HepG2 (cell line): ENCODE data around the gene GNAS-AS1. TPM values are rescaled to one million over a fixed set of nuclear protein-coding genes. Genes with fewer than 3 reads are reported as not detected.

ENCODE experiments used
- ATAC-seq: fragments of 200-7000 bp; cut with Tn5 transposase; 3 replicates; pipeline ENCODE4 v1.9.1; 2020; ENCODE audit warnings: mild to moderate bottlenecking, moderate library complexity
- BruUV-seq: library from RNA; stranded (reverse); fragments of 400-500 nt; replicated peaks from 2 replicates; lab custom pipeline; 2021; lab: Mats Ljungman, UMichigan
- CTCF ChIA-PET: fragments of 300-600 bp; formaldehyde crosslinking; extraction: SDS; loops from one replicate; lab custom pipeline; 2021; ENCODE audit warnings: low total read pairs, inconsistent platforms, low intra/inter-chr PET ratio; lab: Yijun Ruan, JAX
- POLR2A ChIA-PET: fragments of 350-600 bp; sonication (Branson Sonifier 250); formaldehyde crosslinking; loops from one replicate; lab custom pipeline; 2020; ENCODE audit warnings: antibody characterized with exemption, inconsistent platforms; lab: Yijun Ruan, JAX
- DNase-seq: peaks from one replicate; pipeline ENCODE4 v3.0.0-alpha.2; 2015; ENCODE audit warnings: low spot score
- FAIRE-seq: peaks from 3 replicates; lab custom pipeline; 2011; peaks lifted over from hg19 to GRCh38; lab: Jason Lieb, UNC
- H2AFZ ChIP-seq: one replicate; pipeline ENCODE4 v1.6.1; 2011; ENCODE audit warnings: low read length, inconsistent platforms
- H3K27ac ChIP-seq: fragments of 300-600 bp; 3 replicates; pipeline ENCODE4 v1.8.0; 2011; ENCODE audit warnings: mixed run types, mild to moderate bottlenecking, mixed read lengths, low read length, inconsistent platforms; ENCODE audit not compliant: insufficient read depth; ENCODE audit errors: extremely low read length
- H3K27me3 ChIP-seq, 2 experiments: fragments of 200-600 bp in 1 of 2; 2 replicates in 1 of 2; 3 replicates in 1 of 2; pipeline versions ENCODE4 v1.6.0 to v1.8.0; 2011; ENCODE audit warnings: low read length in 2 of 2, mild to moderate bottlenecking in 2 of 2, moderate library complexity in 2 of 2, inconsistent platforms in 1 of 2; ENCODE audit not compliant: insufficient read depth in 2 of 2, control insufficient read depth in 1 of 2
- H3K36me3 ChIP-seq, 2 experiments: fragments of 200-600 bp in 1 of 2; replicated peaks in 1 of 2; 2 replicates in 1 of 2; 3 replicates in 1 of 2; pipeline versions ENCODE4 v1.5.1 to v1.8.0; 2011; ENCODE audit warnings: low read length in 2 of 2, inconsistent platforms in 1 of 2; ENCODE audit not compliant: insufficient read depth in 2 of 2, control insufficient read depth in 1 of 2
- H3K4me1 ChIP-seq: 2 replicates; pipeline ENCODE4 v1.5.1; 2012; ENCODE audit warnings: low read length, inconsistent platforms; ENCODE audit not compliant: insufficient read depth
- H3K4me2 ChIP-seq: 2 replicates; pipeline ENCODE4 v1.6.0; 2011; ENCODE audit warnings: low read depth, low read length, inconsistent platforms
- H3K4me3 ChIP-seq, 3 experiments: fragments of 200-600 bp in 1 of 3; sonication (generic), shearing (Covaris generic) in 1 of 3; replicated peaks in 1 of 3; 2 replicates each; pipeline ENCODE4 v1.5.1; 2011 to 2016; ENCODE audit warnings: low read length in 3 of 3, inconsistent platforms in 2 of 3, low read depth in 2 of 3, mild to moderate bottlenecking in 2 of 3, control low read depth in 1 of 3, mixed read lengths in 1 of 3; ENCODE audit not compliant: insufficient read depth in 1 of 3
- H3K79me2 ChIP-seq: one replicate; pipeline ENCODE4 v1.6.1; 2011; ENCODE audit warnings: low read length, inconsistent platforms; ENCODE audit not compliant: insufficient read depth
- H3K9ac ChIP-seq: 2 replicates; pipeline ENCODE4 v1.6.0; 2011; ENCODE audit warnings: mild to moderate bottlenecking, low read depth, low read length, inconsistent platforms; ENCODE audit not compliant: insufficient read depth
- H3K9me3 ChIP-seq: 2 replicates; pipeline ENCODE4 v1.5.1; 2012; ENCODE audit warnings: mild to moderate bottlenecking, low read length
- H4K20me1 ChIP-seq: 2 replicates; pipeline ENCODE4 v1.6.0; 2011; ENCODE audit warnings: inconsistent platforms, mild to moderate bottlenecking, low read length, moderate library complexity; ENCODE audit not compliant: insufficient read depth
- AGO2 ChIP-seq: fragments of 200-400 bp; formaldehyde crosslinking; optimal IDR thresholded peaks from 2 replicates; pipeline ENCODE3; 2017; ENCODE audit warnings: mild to moderate bottlenecking, low read depth, low read length, moderate library complexity
- MAX ChIP-seq: IDR thresholded peaks from 2 replicates; pipeline ENCODE4 v1.6.1; 2012; ENCODE audit warnings: inconsistent platforms
- PHF8 ChIP-seq: sonication (generic); formaldehyde crosslinking; IDR thresholded peaks from 2 replicates; pipeline ENCODE4 v1.5.0; 2020; ENCODE audit warnings: missing genetic modification reagents
- PTBP1 ChIP-seq: fragments of 200-400 bp; formaldehyde crosslinking; IDR thresholded peaks from 2 replicates; pipeline ENCODE4 v1.6.1; 2018; ENCODE audit warnings: low read length, low read depth; ENCODE audit not compliant: poor library complexity, severe bottlenecking
- RBFOX2 ChIP-seq: fragments of 200-400 bp; formaldehyde crosslinking; IDR thresholded peaks from 2 replicates; pipeline ENCODE4 v1.6.1; 2017; ENCODE audit warnings: low read depth, mild to moderate bottlenecking, low read length
- ZNF232 ChIP-seq: sonication (generic); formaldehyde crosslinking; IDR thresholded peaks from 2 replicates; pipeline ENCODE4 v1.4.0; 2020; ENCODE audit warnings: missing genetic modification reagents, borderline replicate concordance
- ZNF530 ChIP-seq: sonication (generic); formaldehyde crosslinking; IDR thresholded peaks from 2 replicates; pipeline ENCODE4 v1.5.0; 2020; ENCODE audit warnings: low read depth, mild to moderate bottlenecking, missing genetic modification reagents
- WGBS: methylation state at CpG from one replicate; pipeline ENCODE4 v1.1.6; 2017; ENCODE audit warnings: low lambda C conversion rate; 5-methylcytosine and 5-hydroxymethylcytosine counted together
- in situ Hi-C: cut with HindIII; loops from 2 replicates; pipeline ENCODE4 v1.10.0; 2017; ENCODE audit warnings: low pct_unique_long_range_greater_than_20kb; ENCODE audit not compliant: extremely low pct_ligation_motif_present
- intact Hi-C: fragments of 100-400 bp; cut with micrococcal nuclease; formaldehyde crosslinking; loops from one replicate; pipeline ENCODE4 v1.10.0; 2022; ENCODE audit not compliant: unreplicated experiment
- polyA plus RNA-seq, 8 experiments: library from polyadenylated mRNA; depleted of rRNA in 3 of 8; stranded (reverse) in 7 of 8; unstranded in 1 of 8; fragments of >200 nt; fragmentation: Illumina TruSeq in 4 of 8; extraction: Trizol in 4 of 8; gene quantifications; 2 replicates each; pipeline versions ENCODE4 v1.2.1 to v1.2.3, GENCODE V29; 2011 to 2016; ENCODE audit warnings: low read depth in 4 of 8, missing spikeins in 1 of 8, mixed read lengths in 1 of 8; ENCODE audit not compliant: insufficient read depth in 1 of 8
- total RNA-seq, 5 experiments: library from RNA; depleted of rRNA; stranded (reverse); fragments of >200 nt; fragmentation: Illumina TruSeq; extraction: Trizol; gene quantifications; 2 replicates each; pipeline ENCODE4 v1.2.3, GENCODE V29; 2016; ENCODE audit warnings: low read depth in 1 of 5

The GNAS-AS1 gene
- total and polyA plus RNA-seq, 2 of the 13 experiments (the other 11 are each of a cell fraction or from before 2014, with no cell fraction given) = not detected

GRCh38 chr20:58891718-58892140 is 41.0 kb upstream of the GNAS-AS1 start:
- FAIRE-seq = no peak
- CTCF ChIA-PET = no interaction called here
- H3K4me1 ChIP-seq = peaks cover 53% of the 10 kb centered on the region
- H4K20me1 ChIP-seq = peaks cover 40% of the 10 kb centered on the region
- H3K9ac ChIP-seq = peak overlapping the region; percentile 89
- DNase-seq = no peak
- POLR2A ChIA-PET = interaction anchor here (1.1 to 1.4 kb wide), 5 partner anchors 9 to 503 kb away, joined by 3 to 12 read pairs (median 3); partner anchors contain the start of genes ATP5F1E, NELFCD and VAPB
- peak overlapping the region; percentile 86 to 98 (median 91) for H3K4me3 ChIP-seq
- peak overlapping the region; percentile 53; the same call in 1 of the 2 replicates for H3K4me2 ChIP-seq
- H3K27me3 ChIP-seq = no peaks in the 10 kb centered on the region; a peak in 1 of 5 replicates
- ATAC-seq = no peak
- in situ Hi-C loops (loop anchor here (5.0 kb wide), 1 partner anchor 91 kb away; the partner anchor contains the start of gene NELFCD), intact Hi-C loops (loop anchor here (2.0 to 10.0 kb wide), 3 partner anchors 91 to 237 kb away; partner anchors contain the start of genes ATP5F1E, NELFCD and STX16)
- peaks cover 4 to 15% of the 10 kb centered on the region in 2 experiments; a peak in 4 of 5 replicates for H3K36me3 ChIP-seq
- H3K27ac ChIP-seq = peak overlapping the region; percentile 95
- BruUV-seq = no TSS peak
- under 1% methylated on average over 20 of the region's 55 CpGs for WGBS
- H2AFZ ChIP-seq = no peak overlapping the region
- peaks cover 48% of the 10 kb centered on the region for H3K79me2 ChIP-seq
- no peaks in the 10 kb centered on the region for H3K9me3 ChIP-seq
- no peak for TF ChIP-seq ZNF232 (CRISPR knock-in tag)
- 0 out of 2 replicates have a peak, but pooled peaks have one; percentile 8 for TF ChIP-seq MAX
- no peak for TF ChIP-seq PTBP1
- peak; percentile 31 for TF ChIP-seq AGO2
- 0 out of 2 replicates have a peak, but pooled peaks have one; percentile 54 for TF ChIP-seq ZNF530 (CRISPR knock-in tag)
- peak; percentile 8; the same call in 1 of the 2 replicates for TF ChIP-seq RBFOX2
- peak; percentile 28 for TF ChIP-seq PHF8
